ES-I3 (cell line): ENCODE measurements around the gene DENR.

Experiments
- H3K36me3 ChIP-seq: 2 replicates; pipeline ENCODE4 v1.6.1; 2013; ENCODE audit warnings: mild to moderate bottlenecking, low read length, control low read depth, moderate library complexity; ENCODE audit not compliant: insufficient read depth
- H3K4me1 ChIP-seq: 2 replicates; pipeline ENCODE4 v1.6.1; 2013; ENCODE audit warnings: mild to moderate bottlenecking, control low read depth, low read length; ENCODE audit not compliant: insufficient read depth
- H3K9ac ChIP-seq: 2 replicates; pipeline ENCODE4 v1.6.1; 2013; ENCODE audit warnings: low read depth, mild to moderate bottlenecking, low read length, moderate library complexity
- H3K9me3 ChIP-seq: 2 replicates; pipeline ENCODE4 v1.6.1; 2013; ENCODE audit warnings: mild to moderate bottlenecking, low read length, moderate library complexity; ENCODE audit not compliant: control insufficient read depth, insufficient read depth

DENR gene

GRCh38 chr12:122820138-122820537, 67.5 kb downstream of the DENR start:
- Histone ChIP-seq H3K36me3 (no peaks in the 10 kb centered on the region), H3K4me1 (no peaks in the 10 kb centered on the region; the same call in 1 of the 2 replicates), H3K9ac (no peak overlapping the region), H3K9me3 (no peaks in the 10 kb centered on the region)
